ENCODE measurements around the gene SLC26A3. TPM values are rescaled to one million over a fixed set of nuclear protein-coding genes. Genes with fewer than 3 reads are reported as not detected.

SLC26A3 gene
- total and polyA plus RNA-seq, 2 of the 8 experiments (the other 6 are each of a cell fraction or from before 2014, with no cell fraction given): not detected

DNA sequence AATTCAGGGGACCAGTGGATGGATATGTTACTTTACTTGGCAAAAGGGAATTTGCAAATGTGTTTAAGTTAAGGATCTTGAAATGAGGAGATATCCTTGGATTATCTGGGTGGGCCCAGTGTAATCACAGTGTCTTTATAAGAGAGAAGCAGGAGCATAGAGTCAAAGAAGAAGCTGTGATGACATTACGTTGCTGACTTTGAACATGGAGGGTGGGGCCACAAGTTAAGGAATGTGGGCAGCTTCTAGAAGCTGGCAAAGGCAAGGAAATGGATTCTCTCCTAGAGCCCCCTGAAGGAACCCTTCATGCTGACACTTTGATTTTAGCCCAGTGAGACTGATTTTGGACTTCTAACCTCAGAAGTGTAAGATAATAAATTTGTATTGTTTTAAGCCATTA, 21.8 kb upstream of the SLC26A3 start:
- no peaks in the 10 kb centered on the region for H3K23me2 ChIP-seq (ENCODE audit: low read depth, low read length)
- H4K8ac ChIP-seq (ENCODE audit: extremely low read depth, insufficient read depth, low read length): no peak overlapping the region
- H3K9me3 ChIP-seq (ENCODE audit: insufficient read depth in 2 of 2, low read depth in 1 of 2, low read length in 1 of 2): no peaks in the 10 kb centered on the region
- H3K4me3 ChIP-seq (ENCODE audit: extremely low read depth in 1 of 4, insufficient read depth in 2 of 4, low read depth in 3 of 4, low read length in 4 of 4): no peak overlapping the region
- no peak overlapping the region for H3K4ac ChIP-seq (replicated peaks; ENCODE audit: insufficient read length, low read depth, low read length)
- no peaks in the 10 kb centered on the region for H3K27me3 ChIP-seq (replicated peaks in 1 of 4; ENCODE audit: control insufficient read depth in 3 of 4, extremely low read depth in 1 of 4, insufficient read depth in 3 of 4, low read length in 3 of 4)
- no peak overlapping the region for H4K5ac ChIP-seq (ENCODE audit: insufficient read length, low read depth, low read length)
- H3K27ac ChIP-seq (ENCODE audit: low read depth, low read length): no peak overlapping the region
- H4K20me1 ChIP-seq (replicated peaks in 1 of 2; ENCODE audit: control insufficient read depth in 1 of 2, insufficient read depth in 2 of 2, low read length in 2 of 2): no peaks in the 10 kb centered on the region
- H3K79me1 ChIP-seq (ENCODE audit: low read depth, low read length): no peaks in the 10 kb centered on the region
- WGBS, 2 experiments (ENCODE audit: extremely low coverage in 1 of 2, insufficient coverage in 1 of 2, insufficient read length in 1 of 2, insufficient replicate concordance in 2 of 2, low coverage in 1 of 2, low lambda C conversion rate in 2 of 2, missing lambda C conversion rate in 1 of 2): 93% methylated on average over 1 of the region's 1 CpG; no CpG with 5 or more reads in 1 of the 2 experiments
- no peaks in the 10 kb centered on the region for H3K4me1 ChIP-seq (replicated peaks in 1 of 4; ENCODE audit: control insufficient read depth in 3 of 4, insufficient read depth in 4 of 4, low read length in 3 of 4)
- H3K36me3 ChIP-seq (ENCODE audit: control insufficient read depth in 2 of 4, insufficient read depth in 4 of 4, low read length in 3 of 4): no peaks in the 10 kb centered on the region
- no peak overlapping the region for H3K23ac ChIP-seq (ENCODE audit: insufficient read length)
- ChIA-PET POLR2A (ENCODE audit: partially characterized antibody) (no interaction called here), CTCF (ENCODE audit: partially characterized antibody) (interaction anchor here (2.4 kb wide), 1 partner anchor 54 kb away, joined by 7 read pairs; no protein-coding TSS in a partner anchor)
- H2AFZ ChIP-seq (ENCODE audit: low read length): no peak overlapping the region
- no peak for FAIRE-seq
- no peak overlapping the region for H2BK20ac ChIP-seq (ENCODE audit: low read length)
- no peak overlapping the region for H2AK5ac ChIP-seq (ENCODE audit: low read depth, low read length)
- DNase-seq (ENCODE audit: low read depth in 1 of 2, low spot score in 2 of 2): no peak
- H4K91ac ChIP-seq (replicated peaks; ENCODE audit: insufficient read length, low read length): no peak overlapping the region
- no peak overlapping the region for H3K9ac ChIP-seq (replicated peaks in 1 of 4; ENCODE audit: extremely low read depth in 1 of 4, low read depth in 3 of 4, low read length in 3 of 4)
- H2BK15ac ChIP-seq (ENCODE audit: low read length): no peak overlapping the region
- H3K18ac ChIP-seq (ENCODE audit: extremely low read depth, low read length): no peak overlapping the region
- H3K56ac ChIP-seq (replicated peaks; ENCODE audit: insufficient read length, low read depth, low read length): no peak overlapping the region
- no peak overlapping the region for H2BK120ac ChIP-seq (replicated peaks; ENCODE audit: low read depth, low read length)
- H3K79me2 ChIP-seq (ENCODE audit: control insufficient read depth in 1 of 2, insufficient read depth in 2 of 2, low read length in 2 of 2): no peaks in the 10 kb centered on the region
- H3K14ac ChIP-seq (ENCODE audit: insufficient read length): no peak overlapping the region
- no peak overlapping the region for H3K4me2 ChIP-seq (ENCODE audit: insufficient read depth in 1 of 2, low read depth in 2 of 2, low read length in 2 of 2)
- no peak overlapping the region for H2BK12ac ChIP-seq (ENCODE audit: low read depth, low read length)
- no peak overlapping the region for H2BK5ac ChIP-seq (ENCODE audit: low read depth, low read length)
